GM18868 (cell line): ENCODE measurements around the gene FAM124A.

ENCODE experiments used
- ATAC-seq: cut with Tn5 transposase; IDR thresholded peaks from one replicate; pipeline ENCODE4 v1.9.1; 2021; ENCODE audit warnings: mild to moderate bottlenecking, moderate library complexity; ENCODE audit not compliant: unreplicated experiment

FAM124A gene

GRCh38 chr13:51240178-51240577, 18.0 kb downstream of the FAM124A start:
- ATAC-seq = no peak

- ATAC-seq = no peak
Observed at GRCh38 chr13:51240958-51241357, 18.8 kb downstream of the FAM124A start.

- ATAC-seq = no peak
Observed at GRCh38 chr13:51241720-51242119, 19.5 kb downstream of the FAM124A start.

GRCh38 chr13:51243227-51243626, 21.0 kb downstream of the FAM124A start:
- no peak for ATAC-seq

GRCh38 chr13:51243832-51244231, 21.6 kb downstream of the FAM124A start:
- ATAC-seq = no peak

GRCh38 chr13:51244637-51245405, 22.6 kb downstream of the FAM124A start:
- no peak for ATAC-seq

GRCh38 chr13:51245583-51245982, 23.4 kb downstream of the FAM124A start:
- no peak for ATAC-seq

GRCh38 chr13:51246025-51246417, 23.8 kb downstream of the FAM124A start:
- no peak for ATAC-seq

GRCh38 chr13:51246418-51247277, 24.4 kb downstream of the FAM124A start:
- no peak for ATAC-seq

- ATAC-seq = no peak
Observed at GRCh38 chr13:51249255-51249654, 27.1 kb downstream of the FAM124A start.

GRCh38 chr13:51249770-51250741, 27.9 kb downstream of the FAM124A start:
- ATAC-seq = no peak

- ATAC-seq = no peak
Observed at GRCh38 chr13:51251480-51251879, 29.3 kb downstream of the FAM124A start.

- ATAC-seq = no peak
Observed at GRCh38 chr13:51252954-51253532, 30.8 kb downstream of the FAM124A start.

- no peak for ATAC-seq
Observed at GRCh38 chr13:51255556-51255955, 33.4 kb downstream of the FAM124A start.

- ATAC-seq = no peak
Observed at GRCh38 chr13:51257187-51257586, 35.0 kb downstream of the FAM124A start.

GRCh38 chr13:51258612-51259548, 36.7 kb downstream of the FAM124A start:
- ATAC-seq = no peak

GRCh38 chr13:51260154-51260553, 38.0 kb downstream of the FAM124A start:
- ATAC-seq = no peak

GRCh38 chr13:51261610-51262249, 39.5 kb downstream of the FAM124A start:
- ATAC-seq = no peak
